RWPE2 (cell line): Measurements from ENCODE around the gene EEA1.
"Not testable (repeated sequence)": the region's sequence is repeated elsewhere in the genome, so short reads cannot be mapped to it uniquely, and the experiment has no call there.

Source experiments
- ATAC-seq: fragments of 200-7000 bp; cut with Tn5 transposase; 3 replicates; pipeline ENCODE4 v1.9.1; 2021; ENCODE audit warnings: low read depth
- DNase-seq: peaks from one replicate; pipeline ENCODE4 v3.0.0-alpha.2; 2020; ENCODE audit warnings: low spot score
- H3K27ac ChIP-seq: fragments of 450-650 bp; 2 replicates; pipeline ENCODE4 v1.5.1; 2017; ENCODE audit warnings: mild to moderate bottlenecking; ENCODE audit not compliant: poor library complexity, severe bottlenecking
- H3K27me3 ChIP-seq: fragments of 250-450 bp; sonication (Bioruptor Pico); 2 replicates; pipeline ENCODE4 v1.5.1; 2021; ENCODE audit warnings: mild to moderate bottlenecking, moderate library complexity; ENCODE audit not compliant: insufficient read depth, poor library complexity, severe bottlenecking
- H3K36me3 ChIP-seq: fragments of 250-450 bp; sonication (Bioruptor Pico); 2 replicates; pipeline ENCODE4 v1.5.1; 2020; ENCODE audit warnings: low read depth, mild to moderate bottlenecking, moderate library complexity
- H3K4me1 ChIP-seq: fragments of 250-450 bp; sonication (Bioruptor Pico); 2 replicates; pipeline ENCODE4 v1.5.1; 2021; ENCODE audit warnings: mild to moderate bottlenecking, moderate library complexity; ENCODE audit not compliant: insufficient read depth, poor library complexity, severe bottlenecking
- H3K4me3 ChIP-seq: fragments of 250-450 bp; sonication (Bioruptor Pico); 2 replicates; pipeline ENCODE4 v1.5.1; 2021; ENCODE audit warnings: mild to moderate bottlenecking, moderate library complexity; ENCODE audit not compliant: severe bottlenecking
- H3K9me3 ChIP-seq: fragments of 250-450 bp; sonication (Bioruptor Pico); 2 replicates; pipeline ENCODE4 v1.5.1; 2021; ENCODE audit warnings: mild to moderate bottlenecking, moderate library complexity; ENCODE audit not compliant: severe bottlenecking
- CTCF ChIP-seq: fragments of 450-650 bp; IDR thresholded peaks from one replicate; pipeline ENCODE4 v1.5.1; 2017; ENCODE audit warnings: mild to moderate bottlenecking, moderate library complexity; ENCODE audit not compliant: poor library complexity, severe bottlenecking

Gene EEA1

GRCh38 chr12:92971859-92972524 is 42.9 kb upstream of the EEA1 start:
- Histone ChIP-seq H3K27me3 (no peaks in the 10 kb centered on the region), H3K27ac (peak overlapping the region; percentile 85), H3K4me3 (no peak overlapping the region), H3K4me1 (peaks cover 30% of the 10 kb centered on the region), H3K9me3 (peaks cover 9% of the 10 kb centered on the region), H3K36me3 (no peaks in the 10 kb centered on the region)
- DNase-seq (no peak), ATAC-seq (peak; percentile 17; the same call in 1 of the 3 replicates)
- no peak for TF ChIP-seq CTCF

- Histone ChIP-seq H3K9me3 (no peaks in the 10 kb centered on the region), H3K4me3 (no peak overlapping the region), H3K4me1 (peaks cover 24% of the 10 kb centered on the region), H3K27me3 (no peaks in the 10 kb centered on the region), H3K36me3 (no peaks in the 10 kb centered on the region), H3K27ac (peak overlapping the region; percentile 42)
- ATAC-seq (no peak), DNase-seq (no peak)
- TF ChIP-seq CTCF, result no peak
Measured at GRCh38 chr12:92968176-92968813, 39.2 kb upstream of the EEA1 start.

GRCh38 chr12:92964378-92964777 is 35.3 kb upstream of the EEA1 start:
- not testable (repeated sequence) for H3K36me3 ChIP-seq, H3K27ac ChIP-seq, DNase-seq, H3K27me3 ChIP-seq, H3K4me3 ChIP-seq, H3K4me1 ChIP-seq, H3K9me3 ChIP-seq, ATAC-seq

- Histone ChIP-seq H3K4me3 (no peak overlapping the region), H3K27me3 (no peaks in the 10 kb centered on the region), H3K4me1 (no peaks in the 10 kb centered on the region), H3K36me3 (no peaks in the 10 kb centered on the region), H3K27ac (no peak overlapping the region), H3K9me3 (no peaks in the 10 kb centered on the region)
- DNase-seq (no peak), ATAC-seq (no peak)
- no peak for TF ChIP-seq CTCF
Measured at GRCh38 chr12:92961949-92962348, 32.9 kb upstream of the EEA1 start.

GRCh38 chr12:92955997-92956663 is 27.0 kb upstream of the EEA1 start:
- Histone ChIP-seq H3K36me3 (no peaks in the 10 kb centered on the region), H3K27ac (peak overlapping the region; percentile 13), H3K9me3 (peaks cover 3% of the 10 kb centered on the region), H3K27me3 (no peaks in the 10 kb centered on the region), H3K4me3 (no peak overlapping the region), H3K4me1 (no peaks in the 10 kb centered on the region)
- peak; percentile 62 for ATAC-seq
- TF ChIP-seq CTCF, result no peak
- no peak for DNase-seq
